ENCODE results near the gene OBSCN. TPM values are rescaled to one million over a fixed set of nuclear protein-coding genes. Genes with fewer than 3 reads are reported as not detected.
"Not testable (repeated sequence)": the region's sequence is repeated elsewhere in the genome, so short reads cannot be mapped to it uniquely, and the experiment has no call there.

The OBSCN gene
- total and polyA plus RNA-seq, 2 experiments from 2014 or later, result 1.1 to 5.2 TPM

DNA sequence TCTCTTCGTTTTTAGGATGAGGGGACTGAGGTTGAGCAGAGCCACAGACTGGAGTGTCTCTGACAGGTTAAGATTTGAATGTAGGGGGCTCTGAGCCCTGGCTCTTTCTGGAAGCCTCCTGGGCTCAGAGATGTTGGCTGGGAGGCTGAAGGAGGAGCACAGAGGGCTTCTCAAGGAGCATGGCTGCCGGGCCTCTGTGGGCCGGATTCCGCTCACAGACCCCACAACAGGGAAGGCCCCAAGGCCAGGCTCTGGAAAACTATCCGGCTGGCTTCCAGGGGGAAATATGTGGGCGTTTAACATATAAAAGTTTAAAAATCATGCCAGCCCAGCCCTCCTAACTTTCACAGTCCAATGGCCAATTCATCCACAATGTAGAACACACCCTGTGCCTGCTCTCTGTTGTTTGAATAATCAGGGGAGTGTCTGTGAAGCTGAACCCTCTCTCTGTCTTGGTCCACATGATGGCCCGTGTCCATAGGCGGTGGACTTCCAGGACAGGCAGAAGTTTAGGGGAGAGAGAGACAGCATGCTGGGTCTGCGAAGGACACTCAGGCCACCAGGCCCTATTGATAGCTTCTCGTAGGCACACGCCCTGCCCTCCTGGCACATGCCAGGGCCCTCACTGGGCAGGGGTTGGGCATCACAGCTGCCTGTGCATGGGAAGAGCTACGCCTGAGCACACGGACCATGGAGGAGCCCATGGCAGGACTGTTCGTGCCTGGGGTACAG, 10.8 kb downstream of the OBSCN start:
- no peaks in the 10 kb centered on the region for H3K9me2 ChIP-seq (ENCODE audit: insufficient read depth)
- H3K36me3 ChIP-seq (ENCODE audit: low read depth), result no peaks in the 10 kb centered on the region
- no peaks in the 10 kb centered on the region for H3K27me3 ChIP-seq (replicated peaks; ENCODE audit: insufficient read depth)
- no peaks in the 10 kb centered on the region for H3F3A ChIP-seq (ENCODE audit: insufficient read depth)
- H3K27ac ChIP-seq, result no peak overlapping the region
- WGBS, 2 experiments (ENCODE audit: low coverage in 1 of 2, low lambda C conversion rate in 2 of 2, missing lambda C conversion rate in 2 of 2), result 83 to 84% methylated on average over 14 of the region's 14 CpGs
- H4K20me1 ChIP-seq (ENCODE audit: insufficient read depth), result no peaks in the 10 kb centered on the region
- H3K9ac ChIP-seq, result no peak overlapping the region
- H3K4me3 ChIP-seq, result no peak overlapping the region
- no peak for TF ChIP-seq EZH2 (IDR thresholded peaks at IDR 0.05; ENCODE audit: insufficient read depth, poor library complexity, severe bottlenecking)
- H3K4me2 ChIP-seq (ENCODE audit: unreplicated experiment), result no peak overlapping the region
- no peak for DNase-seq
- no peaks in the 10 kb centered on the region for H3K9me3 ChIP-seq (ENCODE audit: low read depth)
- no peak overlapping the region for H2AFZ ChIP-seq
- H3K79me2 ChIP-seq (ENCODE audit: insufficient read depth), result no peaks in the 10 kb centered on the region
- in situ Hi-C loops (cut with MboI), result no loop called here
- H3K4me1 ChIP-seq (ENCODE audit: insufficient read depth), result no peaks in the 10 kb centered on the region

GRCh38 chr1:228219245-228219961, 11.6 kb downstream of the OBSCN start:
- Histone ChIP-seq H3F3A (ENCODE audit: insufficient read depth) (no peaks in the 10 kb centered on the region), H4K20me1 (ENCODE audit: insufficient read depth) (no peaks in the 10 kb centered on the region), H3K4me1 (ENCODE audit: insufficient read depth) (no peaks in the 10 kb centered on the region), H3K4me3 (no peak overlapping the region), H3K27ac (no peak overlapping the region), H2AFZ (no peak overlapping the region), H3K9ac (no peak overlapping the region), H3K9me3 (ENCODE audit: low read depth) (no peaks in the 10 kb centered on the region), H3K27me3 (replicated peaks; ENCODE audit: insufficient read depth) (no peaks in the 10 kb centered on the region), H3K79me2 (ENCODE audit: insufficient read depth) (no peaks in the 10 kb centered on the region), H3K9me2 (ENCODE audit: insufficient read depth) (no peaks in the 10 kb centered on the region), H3K4me2 (ENCODE audit: unreplicated experiment) (no peak overlapping the region), H3K36me3 (ENCODE audit: low read depth) (no peaks in the 10 kb centered on the region)
- TF ChIP-seq EZH2 (IDR thresholded peaks at IDR 0.05; ENCODE audit: insufficient read depth, poor library complexity, severe bottlenecking) (no peak), EZH2phosphoT487 (IDR thresholded peaks at IDR 0.05; ENCODE audit: insufficient read depth, low read depth) (no peak)
- WGBS, 2 experiments (ENCODE audit: low coverage in 1 of 2, low lambda C conversion rate in 2 of 2, missing lambda C conversion rate in 2 of 2), result 83 to 89% methylated on average over 16 of the region's 16 CpGs
- in situ Hi-C loops (cut with MboI), result no loop called here
- DNase-seq, result no peak

- WGBS, 2 experiments (ENCODE audit: low coverage in 1 of 2, low lambda C conversion rate in 2 of 2, missing lambda C conversion rate in 2 of 2), result 82 to 89% methylated on average over 28 of the region's 28 CpGs
- DNase-seq, result no peak
Observed at GRCh38 chr1:228219962-228220780, 12.3 kb downstream of the OBSCN start.

DNA sequence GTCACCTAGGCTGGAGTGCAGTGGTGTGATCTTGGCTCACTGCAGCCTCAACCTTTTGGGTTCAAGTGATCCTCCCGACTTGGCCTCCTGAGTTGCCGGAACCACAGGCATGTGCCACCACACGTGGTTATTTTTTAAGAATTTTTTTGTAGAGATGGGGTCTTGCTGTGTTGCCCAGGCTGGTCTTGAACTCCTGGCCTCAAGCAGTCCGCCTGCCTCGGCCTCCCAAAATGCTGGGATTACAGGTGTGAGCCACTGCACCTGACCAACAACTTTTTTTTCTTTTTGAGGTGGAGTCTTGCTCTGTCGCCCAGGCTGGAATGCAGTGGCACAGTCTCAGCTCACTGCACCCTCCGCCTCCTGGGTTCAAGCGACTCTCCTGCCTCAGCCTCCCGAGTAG, 13.3 kb downstream of the OBSCN start:
- H3K9me2 ChIP-seq (ENCODE audit: insufficient read depth); H3K27me3 ChIP-seq (replicated peaks; ENCODE audit: insufficient read depth); H3K4me1 ChIP-seq (ENCODE audit: insufficient read depth); H2AFZ ChIP-seq; H3K9me3 ChIP-seq (ENCODE audit: low read depth); in situ Hi-C loops (cut with MboI); DNase-seq; H3K9ac ChIP-seq; H3K27ac ChIP-seq; H4K20me1 ChIP-seq (ENCODE audit: insufficient read depth); H3K36me3 ChIP-seq (ENCODE audit: low read depth); H3K79me2 ChIP-seq (ENCODE audit: insufficient read depth); H3F3A ChIP-seq (ENCODE audit: insufficient read depth); H3K4me3 ChIP-seq; H3K4me2 ChIP-seq (ENCODE audit: unreplicated experiment): not testable (repeated sequence)
- WGBS, 2 experiments (ENCODE audit: low coverage in 1 of 2, low lambda C conversion rate in 2 of 2, missing lambda C conversion rate in 2 of 2), result 70 to 74% methylated on average over 9 of the region's 9 CpGs

More at GRCh38 chr1:228219962-228220780, 12.3 kb downstream of the OBSCN start:
- H3K27me3 ChIP-seq (replicated peaks; ENCODE audit: insufficient read depth), result no peaks in the 10 kb centered on the region
- no peak overlapping the region for H3K4me3 ChIP-seq
- no peaks in the 10 kb centered on the region for H3K9me3 ChIP-seq (ENCODE audit: low read depth)
- H3K27ac ChIP-seq, result no peak overlapping the region
- no peak overlapping the region for H3K9ac ChIP-seq
- H3K4me2 ChIP-seq (ENCODE audit: unreplicated experiment), result no peak overlapping the region
- H3K9me2 ChIP-seq (ENCODE audit: insufficient read depth), result no peaks in the 10 kb centered on the region
- H3K36me3 ChIP-seq (ENCODE audit: low read depth), result no peaks in the 10 kb centered on the region
- in situ Hi-C loops (cut with MboI), result no loop called here
- H3K79me2 ChIP-seq (ENCODE audit: insufficient read depth), result no peaks in the 10 kb centered on the region
- no peak overlapping the region for H2AFZ ChIP-seq
- no peaks in the 10 kb centered on the region for H3K4me1 ChIP-seq (ENCODE audit: insufficient read depth)
- no peaks in the 10 kb centered on the region for H4K20me1 ChIP-seq (ENCODE audit: insufficient read depth)
- TF ChIP-seq EZH2phosphoT487 (IDR thresholded peaks at IDR 0.05; ENCODE audit: insufficient read depth, low read depth), result no peak
- TF ChIP-seq EZH2 (IDR thresholded peaks at IDR 0.05; ENCODE audit: insufficient read depth, poor library complexity, severe bottlenecking), result no peak
- no peaks in the 10 kb centered on the region for H3F3A ChIP-seq (ENCODE audit: insufficient read depth)
